ENCODE results near the gene RALGAPA2.
A peak's percentile ranks its signal among the peaks of the same experiment; 100 is the strongest.
"Not testable (repeated sequence)": the region's sequence is repeated elsewhere in the genome, so short reads cannot be mapped to it uniquely, and the experiment has no call there.

Gene RALGAPA2

DNA sequence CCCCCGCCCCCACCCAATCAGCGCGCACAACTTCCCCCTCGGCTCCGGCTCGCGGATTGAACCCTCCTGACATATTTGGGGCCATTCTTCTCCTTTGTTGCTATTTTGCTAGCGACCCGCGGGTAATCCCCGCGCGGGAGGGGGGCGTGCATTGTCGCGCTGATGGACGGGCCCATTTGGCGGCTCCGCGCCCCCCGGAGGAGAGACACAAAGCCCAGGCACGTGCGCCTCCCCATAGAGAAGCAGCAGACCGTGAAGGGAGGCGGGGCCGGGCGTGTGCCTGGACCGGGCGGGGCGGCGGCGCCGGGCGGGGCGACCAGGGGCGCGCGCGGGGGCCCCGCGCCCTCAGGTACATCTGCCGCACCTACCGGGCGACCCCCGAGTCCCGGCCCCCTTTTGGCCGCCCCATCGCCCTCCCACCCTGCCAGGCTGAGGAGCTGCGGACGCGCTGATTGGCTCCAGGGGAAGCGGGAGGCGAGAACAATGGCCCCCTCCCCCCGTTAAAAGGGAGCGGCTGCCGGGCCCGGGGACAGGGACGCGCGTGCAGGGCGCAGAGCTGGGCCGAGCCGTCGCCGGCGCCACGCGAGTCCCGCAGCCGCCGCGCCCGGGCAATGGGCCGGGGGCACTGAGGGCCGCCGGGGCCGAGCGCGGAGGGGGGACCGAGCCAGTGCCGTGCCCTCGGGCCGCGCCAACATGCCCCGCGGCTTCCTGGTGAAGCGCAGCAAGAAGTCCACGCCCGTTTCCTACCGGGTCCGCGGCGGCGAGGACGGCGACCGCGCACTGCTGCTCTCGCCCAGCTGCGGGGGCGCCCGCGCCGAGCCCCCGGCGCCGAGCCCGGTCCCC lies 344.6 kb downstream of the RALGAPA2 start, which contains the start of gene INSM1:
Gene INSM1, plus strand, starts transcription at position 530 of the 843 bp plus-strand sequence. Its CDS starts 164 bp downstream, at position 694.
- peak in 1 of 2 experiments; percentile 38 for DNase-seq (ENCODE audit: low read depth in 2 of 2)

DNA sequence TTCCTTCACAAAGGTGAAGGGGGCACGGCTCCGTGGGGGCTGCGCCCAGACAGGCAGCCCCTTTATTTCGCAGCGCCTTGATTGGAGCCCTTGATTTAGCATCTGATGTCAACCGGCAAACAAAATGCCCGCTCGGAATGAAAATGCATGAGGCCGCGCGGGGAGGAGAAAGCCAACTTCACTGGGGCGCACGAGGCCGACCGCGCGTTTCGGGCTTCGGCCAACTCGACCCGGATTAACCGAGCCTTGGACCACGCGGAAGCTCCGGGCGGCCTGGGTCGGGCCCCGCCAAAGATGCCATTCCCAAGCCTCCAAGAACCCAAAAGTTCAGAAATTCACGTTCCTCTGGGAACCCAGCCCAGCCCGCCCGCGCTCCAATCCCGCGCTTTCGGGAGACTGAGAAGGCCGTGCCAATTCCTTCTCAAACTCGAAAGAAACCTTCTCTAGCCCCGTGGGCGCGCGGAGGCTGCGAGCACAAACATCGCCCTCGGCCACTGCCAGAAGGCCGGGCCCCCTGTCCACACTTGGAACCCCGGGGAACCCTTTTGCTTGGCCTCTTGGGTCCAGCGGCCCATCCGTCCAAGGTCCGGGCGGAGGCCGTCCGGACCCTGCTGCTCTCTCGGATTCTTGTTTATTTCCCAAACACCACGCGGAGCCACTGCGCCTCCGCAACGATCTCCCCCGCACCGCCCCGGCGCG lies 345.4 kb downstream of the RALGAPA2 start:
- no peak for DNase-seq (ENCODE audit: low read depth in 2 of 2)

GRCh38 chr20:20366551-20366875 lies 345.9 kb downstream of the RALGAPA2 start:
- DNase-seq (ENCODE audit: low read depth in 2 of 2), result no peak

DNA sequence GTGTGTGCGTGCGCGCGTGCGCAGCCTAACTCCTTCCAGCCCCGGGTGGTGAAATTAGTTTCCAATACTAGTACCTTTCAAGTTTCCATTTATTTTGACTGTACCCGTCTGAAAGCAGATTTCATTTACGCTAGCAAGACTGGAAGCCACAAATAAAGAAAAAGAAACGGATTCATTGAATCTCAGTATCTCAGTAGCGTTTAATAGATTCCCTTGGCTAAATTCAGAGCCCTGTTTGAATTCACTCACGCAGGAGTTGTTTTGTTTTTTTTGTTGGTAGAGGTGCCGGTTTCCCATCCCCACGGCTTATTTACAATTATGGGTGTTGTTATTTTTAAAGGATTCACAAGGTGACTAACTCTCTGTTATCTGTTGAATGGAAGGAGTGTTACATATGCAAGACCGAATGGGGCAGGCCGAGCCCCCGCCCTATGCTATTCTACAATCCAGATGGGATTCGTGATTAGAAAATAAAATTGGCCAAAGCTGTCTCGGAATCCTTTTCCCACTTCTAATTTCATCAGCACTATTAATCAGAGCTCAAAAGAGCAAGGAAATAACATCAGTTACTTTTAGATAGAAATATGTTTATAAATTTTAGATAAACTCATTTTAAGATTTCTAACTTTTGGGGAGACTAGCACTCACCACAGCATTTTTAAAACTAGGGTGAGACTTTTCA lies 346.8 kb downstream of the RALGAPA2 start:
- no peak for DNase-seq (ENCODE audit: low read depth in 2 of 2)

- DNase-seq (ENCODE audit: low read depth in 2 of 2), result peak in 1 of 2 experiments; percentile 15
Measured at GRCh38 chr20:20364593-20365479, 347.6 kb downstream of the RALGAPA2 start.

- DNase-seq (ENCODE audit: low read depth in 2 of 2), result no peak
Measured at GRCh38 chr20:20363799-20364592, 348.4 kb downstream of the RALGAPA2 start.

GRCh38 chr20:20363434-20363798 lies 349.0 kb downstream of the RALGAPA2 start:
- no peak for DNase-seq (ENCODE audit: low read depth in 2 of 2)

DNA sequence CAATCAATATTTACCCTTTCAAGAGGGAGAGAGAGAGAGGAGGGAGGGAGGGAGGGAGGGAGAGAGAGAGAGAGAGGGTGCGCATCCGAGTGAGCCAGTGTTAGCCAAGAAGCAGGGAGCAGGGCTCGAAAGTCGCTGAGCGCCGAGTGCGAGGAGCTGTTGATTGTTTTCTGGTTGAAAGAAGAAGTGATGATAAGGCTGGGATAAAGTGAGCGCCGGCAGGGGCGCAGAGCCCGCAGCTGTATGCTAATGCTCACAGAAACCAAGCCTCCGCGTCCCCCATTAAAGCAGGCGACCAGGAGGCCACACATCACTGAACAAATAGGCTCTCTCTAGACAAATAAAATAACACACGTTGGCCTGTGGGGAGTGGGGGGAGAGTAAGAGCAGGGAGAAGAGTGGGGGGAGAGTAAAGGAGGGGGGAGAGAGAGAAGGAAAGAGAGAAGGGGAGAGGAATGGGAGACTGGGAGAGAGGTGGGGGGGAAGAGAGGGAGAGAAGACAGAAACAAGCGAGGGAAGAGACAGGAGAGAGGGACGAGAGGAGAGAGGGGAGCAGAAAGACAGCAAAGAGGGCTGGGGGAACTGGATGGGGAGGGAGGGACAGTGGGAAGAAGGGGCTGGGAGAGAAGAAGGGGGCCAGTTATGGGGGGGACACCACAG lies 349.5 kb downstream of the RALGAPA2 start:
- DNase-seq (ENCODE audit: low read depth in 2 of 2), result no peak

DNA sequence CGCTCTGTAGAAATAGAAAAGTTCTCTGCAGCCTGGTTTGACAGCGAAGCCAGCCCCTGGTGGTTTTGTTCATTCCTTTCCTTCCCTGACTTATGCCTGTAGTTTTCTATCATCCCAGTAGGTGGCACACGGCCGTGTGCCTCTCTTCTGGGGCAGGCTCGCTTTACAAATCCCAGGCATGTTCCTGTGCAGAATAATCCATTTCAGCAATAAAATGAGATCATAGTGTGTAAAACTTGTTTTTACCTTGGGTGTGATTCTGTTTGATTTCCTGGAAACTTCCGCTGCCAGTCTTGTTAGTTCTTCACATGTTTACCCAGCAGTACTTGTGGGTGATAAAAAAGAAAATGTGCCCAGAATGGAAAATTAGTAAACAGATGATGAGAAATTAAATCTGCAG lies 352.0 kb downstream of the RALGAPA2 start:
- DNase-seq (ENCODE audit: low read depth in 2 of 2), result peak in 1 of 2 experiments; percentile 32

DNA sequence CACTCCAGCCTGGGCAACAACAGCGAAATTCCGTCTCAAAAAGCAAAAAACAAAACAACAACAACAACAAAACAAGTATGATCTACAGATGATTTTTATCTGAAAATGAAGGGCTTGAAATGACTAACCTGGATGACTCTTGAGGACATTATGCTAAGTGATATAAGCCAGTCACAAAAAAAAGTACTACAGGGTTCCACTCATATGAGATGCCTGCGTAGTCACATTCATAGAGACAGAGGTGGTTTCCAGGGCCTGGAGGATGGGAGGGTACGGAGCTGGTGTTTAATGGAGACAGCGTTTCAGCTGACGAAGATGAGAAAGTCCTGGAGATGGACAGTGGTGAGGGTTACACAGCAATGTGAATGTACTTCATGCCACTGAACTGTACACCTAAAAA lies 352.8 kb downstream of the RALGAPA2 start:
- DNase-seq (ENCODE audit: low read depth in 2 of 2), result no peak

GRCh38 chr20:20358801-20359200 lies 353.6 kb downstream of the RALGAPA2 start:
- no peak for DNase-seq (ENCODE audit: low read depth in 2 of 2)

- DNase-seq (ENCODE audit: low read depth in 2 of 2), result not testable (repeated sequence)
Measured at GRCh38 chr20:20355503-20355902, 356.9 kb downstream of the RALGAPA2 start.

DNA sequence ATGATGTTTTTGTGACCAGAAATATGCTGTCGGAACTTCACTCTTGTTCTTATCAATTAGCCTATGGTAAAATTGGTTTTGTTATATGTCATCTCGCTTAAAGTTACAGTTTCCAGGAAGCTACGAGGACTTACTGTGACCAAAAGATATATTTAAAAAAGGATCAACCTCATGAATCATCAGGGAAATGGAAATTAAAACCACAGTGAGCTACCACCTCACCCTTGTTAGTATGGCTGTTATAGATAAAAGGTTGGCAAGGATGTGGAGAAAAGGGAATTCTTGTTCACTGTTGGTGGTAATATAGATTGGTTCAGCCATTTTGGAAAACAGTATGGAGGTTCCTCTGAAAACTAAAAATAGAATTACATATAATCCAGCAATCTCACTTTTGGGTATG lies 358.9 kb downstream of the RALGAPA2 start:
- DNase-seq (ENCODE audit: low read depth in 2 of 2), result no peak

DNA sequence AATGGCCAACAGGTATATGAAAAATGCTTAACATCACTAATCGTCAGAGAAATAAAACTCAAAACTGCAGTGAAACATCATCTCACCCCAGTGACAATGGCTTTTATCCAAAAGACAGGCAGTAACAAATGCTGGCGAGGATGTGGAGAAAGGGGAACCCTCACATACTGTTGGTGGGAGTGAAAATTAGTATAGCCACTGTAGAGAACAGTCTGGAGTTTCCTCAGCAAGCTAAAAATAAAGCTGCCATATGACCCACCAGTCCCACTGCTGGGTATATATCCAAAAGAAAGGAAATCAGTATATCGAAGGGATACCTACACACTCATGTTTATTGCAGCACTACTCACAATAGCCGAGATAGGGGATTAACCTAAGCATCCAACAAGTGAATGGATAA lies 368.0 kb downstream of the RALGAPA2 start:
- DNase-seq (ENCODE audit: low read depth in 2 of 2), result no peak

DNA sequence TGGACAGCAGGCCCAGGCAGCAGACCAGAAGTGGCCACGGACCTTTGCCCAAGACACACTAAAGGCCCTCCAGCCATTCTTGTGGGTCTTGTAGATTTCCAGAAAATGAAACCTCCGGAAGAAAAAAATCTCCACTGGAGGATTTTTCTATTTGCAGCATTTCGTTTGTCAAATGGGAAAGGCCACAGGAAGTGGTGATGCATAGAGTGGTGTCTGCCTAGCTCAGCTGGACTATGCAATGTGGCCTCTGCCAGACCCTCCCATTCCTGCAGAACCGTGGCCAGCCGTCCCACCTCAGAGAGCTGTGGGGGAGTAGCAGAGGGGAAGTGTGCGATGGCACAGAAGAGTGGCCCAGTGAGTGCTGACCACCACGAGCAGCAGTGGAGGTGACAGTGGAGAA lies 368.5 kb downstream of the RALGAPA2 start:
- no peak for DNase-seq (ENCODE audit: low read depth in 2 of 2)

Data from stimulated activated CD4-positive, alpha-beta T cell treated with anti-CD3 and anti-CD28 coated beads, Interleukin-12 subunit alpha, Interleukin-12 subunit beta, amount 100 ng/mL, for 24 hours (primary cell).